HUES64 (cell line): ENCODE measurements around the gene CHD1.
"Not testable (repeated sequence)": the region's sequence is repeated elsewhere in the genome, so short reads cannot be mapped to it uniquely, and the experiment has no call there.

ENCODE experiments used
- H3K27ac ChIP-seq: 2 replicates; pipeline ENCODE4 v1.7.0; 2013; ENCODE audit warnings: low read depth, low read length, inconsistent platforms
- H3K27me3 ChIP-seq: 2 replicates; pipeline ENCODE4 v1.6.1; 2013; ENCODE audit warnings: mild to moderate bottlenecking, low read length; ENCODE audit not compliant: insufficient read depth
- H3K36me3 ChIP-seq: 2 replicates; pipeline ENCODE4 v1.6.1; 2013; ENCODE audit warnings: mild to moderate bottlenecking, low read length; ENCODE audit not compliant: insufficient read depth
- H3K4me1 ChIP-seq: 2 replicates; pipeline ENCODE4 v1.6.1; 2013; ENCODE audit warnings: mild to moderate bottlenecking, low read length, moderate library complexity; ENCODE audit not compliant: insufficient read depth
- H3K4me3 ChIP-seq: 2 replicates; pipeline ENCODE4 v1.5.1; 2013; ENCODE audit warnings: mild to moderate bottlenecking, low read length, moderate library complexity
- H3K9ac ChIP-seq: 2 replicates; pipeline ENCODE4 v1.6.1; 2013; ENCODE audit warnings: mild to moderate bottlenecking, low read depth, low read length
- H3K9me3 ChIP-seq: 2 replicates; pipeline ENCODE4 v1.6.1; 2013; ENCODE audit warnings: low read depth, low read length; ENCODE audit not compliant: insufficient read depth
- WGBS: fragments of 150-250, 120-280 bp; methylation state at CpG from one replicate; pipeline ENCODE4 v1.1.7; 2013; ENCODE audit warnings: missing lambda C conversion rate; 5-methylcytosine and 5-hydroxymethylcytosine counted together

CHD1 gene

GRCh38 chr5:98961665-98962344 lies 33.0 kb upstream of the CHD1 start:
- Histone ChIP-seq H3K27me3 (peaks cover 24% of the 10 kb centered on the region), H3K27ac (no peak overlapping the region), H3K4me3 (no peak overlapping the region), H3K36me3 (no peaks in the 10 kb centered on the region), H3K9me3 (peaks cover 12% of the 10 kb centered on the region), H3K4me1 (peaks cover 16% of the 10 kb centered on the region), H3K9ac (no peak overlapping the region)
- 85% methylated on average over 3 of the region's 3 CpGs for WGBS

GRCh38 chr5:98957307-98957706 lies 28.5 kb upstream of the CHD1 start:
- Histone ChIP-seq H3K36me3 (no peaks in the 10 kb centered on the region), H3K27me3 (peaks cover 16% of the 10 kb centered on the region), H3K27ac (no peak overlapping the region), H3K9me3 (no peaks in the 10 kb centered on the region), H3K4me1 (peaks cover 5% of the 10 kb centered on the region), H3K4me3 (no peak overlapping the region), H3K9ac (no peak overlapping the region)
- 88% methylated on average over 2 of the region's 2 CpGs for WGBS

GRCh38 chr5:98955888-98956287 lies 27.1 kb upstream of the CHD1 start:
- 88% methylated on average over 1 of the region's 3 CpGs for WGBS
- H3K9me3 ChIP-seq, H3K27me3 ChIP-seq, H3K36me3 ChIP-seq, H3K27ac ChIP-seq, H3K9ac ChIP-seq, H3K4me1 ChIP-seq, H3K4me3 ChIP-seq: not testable (repeated sequence)

- not testable (repeated sequence) for H3K27me3 ChIP-seq
- WGBS = no CpG with 5 or more reads among the region's 2 CpGs
Observed at GRCh38 chr5:98955471-98955870, 26.7 kb upstream of the CHD1 start.

GRCh38 chr5:98954392-98955028 lies 25.7 kb upstream of the CHD1 start:
- WGBS = 85% methylated on average over 5 of the region's 5 CpGs
- Histone ChIP-seq H3K9me3 (no peaks in the 10 kb centered on the region), H3K4me1 (no peaks in the 10 kb centered on the region), H3K4me3 (no peak overlapping the region), H3K27ac (no peak overlapping the region), H3K36me3 (no peaks in the 10 kb centered on the region), H3K9ac (no peak overlapping the region), H3K27me3 (no peaks in the 10 kb centered on the region)

More at GRCh38 chr5:98955471-98955870, 26.7 kb upstream of the CHD1 start:
- not testable (repeated sequence) for H3K9me3 ChIP-seq, H3K4me3 ChIP-seq, H3K4me1 ChIP-seq, H3K27ac ChIP-seq, H3K36me3 ChIP-seq, H3K9ac ChIP-seq

- H3K27ac ChIP-seq = no peak overlapping the region
- 96% methylated on average over 3 of the region's 3 CpGs for WGBS
- no peaks in the 10 kb centered on the region for H3K9me3 ChIP-seq
- H3K4me1 ChIP-seq = peaks cover 27% of the 10 kb centered on the region
- H3K36me3 ChIP-seq = no peaks in the 10 kb centered on the region
- H3K4me3 ChIP-seq = no peak overlapping the region
- no peaks in the 10 kb centered on the region for H3K27me3 ChIP-seq
- H3K9ac ChIP-seq = no peak overlapping the region
Observed at GRCh38 chr5:98942847-98943246, 14.0 kb upstream of the CHD1 start.

- Histone ChIP-seq H3K27me3 (no peaks in the 10 kb centered on the region), H3K9ac (no peak overlapping the region), H3K9me3 (no peaks in the 10 kb centered on the region), H3K36me3 (no peaks in the 10 kb centered on the region), H3K27ac (no peak overlapping the region), H3K4me1 (peaks cover 41% of the 10 kb centered on the region), H3K4me3 (no peak overlapping the region)
- WGBS = 91% methylated on average over 6 of the region's 6 CpGs
Observed at GRCh38 chr5:98941131-98941883, 12.5 kb upstream of the CHD1 start.

- no peak overlapping the region for H3K9ac ChIP-seq
- H3K27ac ChIP-seq = no peak overlapping the region
- H3K4me1 ChIP-seq = peaks cover 41% of the 10 kb centered on the region
- no peaks in the 10 kb centered on the region for H3K27me3 ChIP-seq
- H3K36me3 ChIP-seq = no peaks in the 10 kb centered on the region
- no peak overlapping the region for H3K4me3 ChIP-seq
- WGBS = 100% methylated on average over 1 of the region's 2 CpGs
- H3K9me3 ChIP-seq = no peaks in the 10 kb centered on the region
Observed at GRCh38 chr5:98940581-98940980, 11.8 kb upstream of the CHD1 start.

- H3K9me3 ChIP-seq = no peaks in the 10 kb centered on the region
- H3K36me3 ChIP-seq = no peaks in the 10 kb centered on the region
- 82% methylated on average over 2 of the region's 2 CpGs for WGBS
- H3K27ac ChIP-seq = no peak overlapping the region
- H3K4me1 ChIP-seq = peaks cover 41% of the 10 kb centered on the region
- H3K9ac ChIP-seq = no peak overlapping the region
- H3K4me3 ChIP-seq = no peak overlapping the region
- H3K27me3 ChIP-seq = no peaks in the 10 kb centered on the region
Observed at GRCh38 chr5:98938464-98938863, 9.7 kb upstream of the CHD1 start.

- Histone ChIP-seq H3K27ac (no peak overlapping the region), H3K4me3 (no peak overlapping the region), H3K4me1 (peaks cover 41% of the 10 kb centered on the region), H3K27me3 (no peaks in the 10 kb centered on the region), H3K9ac (no peak overlapping the region), H3K36me3 (no peaks in the 10 kb centered on the region), H3K9me3 (no peaks in the 10 kb centered on the region)
- 88% methylated on average over 1 of the region's 3 CpGs for WGBS
Observed at GRCh38 chr5:98936948-98937715, 8.3 kb upstream of the CHD1 start.

- no peak overlapping the region for H3K9ac ChIP-seq
- no peaks in the 10 kb centered on the region for H3K9me3 ChIP-seq
- 86% methylated on average over 3 of the region's 3 CpGs for WGBS
- H3K27me3 ChIP-seq = no peaks in the 10 kb centered on the region
- H3K27ac ChIP-seq = no peak overlapping the region
- H3K36me3 ChIP-seq = no peaks in the 10 kb centered on the region
- peaks cover 32% of the 10 kb centered on the region for H3K4me1 ChIP-seq
- H3K4me3 ChIP-seq = no peak overlapping the region
Observed at GRCh38 chr5:98935206-98935605, 6.4 kb upstream of the CHD1 start.
